HepG2 (cell line): ENCODE data around the gene TEX35. TPM values are rescaled to one million over a fixed set of nuclear protein-coding genes. Genes with fewer than 3 reads are reported as not detected.
A peak's percentile ranks its signal among the peaks of the same experiment; 100 is the strongest.

ENCODE experiments used
- CHCHD3 ChIP-seq: sonication (generic); formaldehyde crosslinking; IDR thresholded peaks from 2 replicates; pipeline ENCODE4 v1.8.0; 2022; ENCODE audit warnings: mild to moderate bottlenecking, missing genetic modification reagents, moderate library complexity
- DNMT3B ChIP-seq: conservative IDR thresholded peaks from 2 replicates; pipeline ENCODE4 v1.6.1; 2016; ENCODE audit warnings: missing biosample characterization, control low read depth
- ERF ChIP-seq: IDR thresholded peaks from 2 replicates; pipeline ENCODE4 v1.6.1; 2018; ENCODE audit warnings: missing biosample characterization, missing genetic modification reagents
- GFI1 ChIP-seq: sonication (generic); formaldehyde crosslinking; IDR thresholded peaks from 2 replicates; pipeline ENCODE4 v1.5.0; 2020; ENCODE audit warnings: missing genetic modification reagents, mild to moderate bottlenecking, borderline replicate concordance
- KDM5B ChIP-seq: sonication (generic); formaldehyde crosslinking; IDR thresholded peaks from 2 replicates; pipeline ENCODE4 v1.4.0; 2020; ENCODE audit warnings: missing genetic modification reagents, mild to moderate bottlenecking, borderline replicate concordance
- KLF12 ChIP-seq: sonication (generic); formaldehyde crosslinking; IDR thresholded peaks from 2 replicates; pipeline ENCODE4 v1.4.0; 2020; ENCODE audit warnings: missing genetic modification reagents, borderline replicate concordance
- KLF16 ChIP-seq, 2 experiments: sonication (generic) in 1 of 2; formaldehyde crosslinking in 1 of 2; IDR thresholded peaks; 2 replicates each; pipeline versions ENCODE4 v1.6.1 to v1.8.0; 2016 to 2023; ENCODE audit warnings: missing genetic modification reagents in 2 of 2, missing compliant biosample characterization in 1 of 2
- LCORL ChIP-seq, 2 experiments: fragments of 450-650 bp in 1 of 2; sonication (generic) in 1 of 2; formaldehyde crosslinking in 1 of 2; IDR thresholded peaks; 2 replicates each; pipeline versions ENCODE4 v1.5.0 to v1.6.1; 2017 to 2020; ENCODE audit warnings: antibody characterized with exemption in 1 of 2, missing genetic modification reagents in 1 of 2
- MED8 ChIP-seq: sonication (generic); formaldehyde crosslinking; IDR thresholded peaks from 2 replicates; pipeline ENCODE4 v1.8.1; 2023; ENCODE audit warnings: mild to moderate bottlenecking, missing genetic modification reagents; ENCODE audit not compliant: insufficient replicate concordance
- PATZ1 ChIP-seq: sonication (generic); formaldehyde crosslinking; IDR thresholded peaks from 2 replicates; pipeline ENCODE4 v1.4.0; 2020; ENCODE audit warnings: missing genetic modification reagents
- PCBP1 ChIP-seq: fragments of 200-400 bp; formaldehyde crosslinking; IDR thresholded peaks from 2 replicates; pipeline ENCODE4 v1.6.1; 2017; ENCODE audit warnings: mild to moderate bottlenecking, low read depth, low read length, borderline replicate concordance
- PRPF4 ChIP-seq: fragments of 200-400 bp; formaldehyde crosslinking; IDR thresholded peaks from 2 replicates; pipeline ENCODE4 v1.6.1; 2016; ENCODE audit warnings: low read length, low read depth; ENCODE audit not compliant: poor library complexity, severe bottlenecking
- RAD21 ChIP-seq: fragments of 450-650 bp; formaldehyde crosslinking; IDR thresholded peaks from 2 replicates; pipeline ENCODE4 v1.5.0; 2020; ENCODE audit warnings: mild to moderate bottlenecking
- SALL1 ChIP-seq: sonication (generic); formaldehyde crosslinking; IDR thresholded peaks from 2 replicates; pipeline ENCODE4 v1.8.0; 2022; ENCODE audit warnings: mild to moderate bottlenecking, missing genetic modification reagents
- SNAI1 ChIP-seq: sonication (generic); formaldehyde crosslinking; IDR thresholded peaks from 2 replicates; pipeline ENCODE4 v1.5.0; 2020; ENCODE audit warnings: mild to moderate bottlenecking, missing genetic modification reagents, borderline replicate concordance
- THAP8 ChIP-seq: sonication (generic); formaldehyde crosslinking; IDR thresholded peaks from 2 replicates; pipeline ENCODE4 v1.5.1; 2020; ENCODE audit warnings: missing genetic modification reagents, mild to moderate bottlenecking, borderline replicate concordance
- ZBTB37 ChIP-seq: sonication (generic); formaldehyde crosslinking; IDR thresholded peaks from 2 replicates; pipeline ENCODE4 v1.4.0; 2020; ENCODE audit warnings: mild to moderate bottlenecking, missing genetic modification reagents
- ZNF124 ChIP-seq: sonication (generic); formaldehyde crosslinking; IDR thresholded peaks from 2 replicates; pipeline ENCODE4 v1.4.0; 2020; ENCODE audit warnings: missing genetic modification reagents
- ZNF225 ChIP-seq: sonication (generic); formaldehyde crosslinking; IDR thresholded peaks from 2 replicates; pipeline ENCODE4 v1.4.0; 2020; ENCODE audit warnings: mild to moderate bottlenecking, missing genetic modification reagents
- ZNF235 ChIP-seq: sonication (generic); formaldehyde crosslinking; IDR thresholded peaks from 2 replicates; pipeline ENCODE4 v1.8.1; 2023; ENCODE audit warnings: mild to moderate bottlenecking, missing genetic modification reagents, borderline replicate concordance
- ZNF770 ChIP-seq: sonication (generic); formaldehyde crosslinking; IDR thresholded peaks from 2 replicates; pipeline ENCODE4 v1.5.0; 2020; ENCODE audit warnings: mild to moderate bottlenecking, missing genetic modification reagents
- ZSCAN21 ChIP-seq: sonication (generic); formaldehyde crosslinking; IDR thresholded peaks from 2 replicates; pipeline ENCODE4 v1.8.0; 2022; ENCODE audit warnings: mild to moderate bottlenecking, missing genetic modification reagents, moderate library complexity, borderline replicate concordance
- polyA plus RNA-seq, 8 experiments: library from polyadenylated mRNA; depleted of rRNA in 3 of 8; stranded (reverse) in 7 of 8; unstranded in 1 of 8; fragments of >200 nt; fragmentation: Illumina TruSeq in 4 of 8; extraction: Trizol in 4 of 8; gene quantifications; 2 replicates each; pipeline versions ENCODE4 v1.2.1 to v1.2.3, GENCODE V29; 2011 to 2016; ENCODE audit warnings: low read depth in 4 of 8, missing spikeins in 1 of 8, mixed read lengths in 1 of 8; ENCODE audit not compliant: insufficient read depth in 1 of 8
- total RNA-seq, 5 experiments: library from RNA; depleted of rRNA; stranded (reverse); fragments of >200 nt; fragmentation: Illumina TruSeq; extraction: Trizol; gene quantifications; 2 replicates each; pipeline ENCODE4 v1.2.3, GENCODE V29; 2016; ENCODE audit warnings: low read depth in 1 of 5

The TEX35 gene
- total and polyA plus RNA-seq, 2 of the 13 experiments (the other 11 are each of a cell fraction or from before 2014, with no cell fraction given): not detected

- TF ChIP-seq PATZ1 (CRISPR knock-in tag) (peak; percentile 91), ZNF225 (CRISPR knock-in tag) (0 out of 2 replicates have a peak, but pooled peaks have one; percentile 46), GFI1 (peak; percentile 18; the same call in 1 of the 2 replicates), ZSCAN21 (peak; percentile 40), ZBTB37 (CRISPR knock-in tag) (no peak), PCBP1 (0 out of 2 replicates have a peak, but pooled peaks have one; percentile 0), MED8 (CRISPR knock-in tag) (no peak), SALL1 (0 out of 2 replicates have a peak, but pooled peaks have one; percentile 30), CHCHD3 (CRISPR knock-in tag) (peak; percentile 79; the same call in 1 of the 2 replicates), ERF (CRISPR knock-in tag) (peak; percentile 38; the same call in 1 of the 2 replicates), KLF16 (CRISPR knock-in tag; IDR thresholded peaks at IDR 0.05) (peak in 1 of 2 experiments; percentile 11; a peak in 1 of 4 replicates), RAD21 (CRISPR knock-in tag) (peak; percentile 94), ZNF770 (CRISPR knock-in tag) (peak; percentile 68; the same call in 1 of the 2 replicates), PRPF4 (no peak), ZNF124 (0 out of 2 replicates have a peak, but pooled peaks have one; percentile 20), DNMT3B (CRISPR knock-in tag) (no peak), ZNF235 (CRISPR knock-in tag) (no peak), KDM5B (CRISPR knock-in tag) (0 out of 2 replicates have a peak, but pooled peaks have one; percentile 3), SNAI1 (CRISPR knock-in tag) (no peak; the same call in 1 of the 2 replicates), LCORL (IDR thresholded peaks at IDR 0.05) (no peak), LCORL (CRISPR knock-in tag; IDR thresholded peaks at IDR 0.05) (peak; percentile 80), KLF12 (CRISPR knock-in tag) (peak; percentile 13; the same call in 1 of the 2 replicates), THAP8 (CRISPR knock-in tag) (peak; percentile 18; the same call in 1 of the 2 replicates)
Measured at GRCh38 chr1:178542554-178543289, 29.8 kb downstream of the TEX35 start (continued).
